ENCODE data around the gene STAT3.

DNA sequence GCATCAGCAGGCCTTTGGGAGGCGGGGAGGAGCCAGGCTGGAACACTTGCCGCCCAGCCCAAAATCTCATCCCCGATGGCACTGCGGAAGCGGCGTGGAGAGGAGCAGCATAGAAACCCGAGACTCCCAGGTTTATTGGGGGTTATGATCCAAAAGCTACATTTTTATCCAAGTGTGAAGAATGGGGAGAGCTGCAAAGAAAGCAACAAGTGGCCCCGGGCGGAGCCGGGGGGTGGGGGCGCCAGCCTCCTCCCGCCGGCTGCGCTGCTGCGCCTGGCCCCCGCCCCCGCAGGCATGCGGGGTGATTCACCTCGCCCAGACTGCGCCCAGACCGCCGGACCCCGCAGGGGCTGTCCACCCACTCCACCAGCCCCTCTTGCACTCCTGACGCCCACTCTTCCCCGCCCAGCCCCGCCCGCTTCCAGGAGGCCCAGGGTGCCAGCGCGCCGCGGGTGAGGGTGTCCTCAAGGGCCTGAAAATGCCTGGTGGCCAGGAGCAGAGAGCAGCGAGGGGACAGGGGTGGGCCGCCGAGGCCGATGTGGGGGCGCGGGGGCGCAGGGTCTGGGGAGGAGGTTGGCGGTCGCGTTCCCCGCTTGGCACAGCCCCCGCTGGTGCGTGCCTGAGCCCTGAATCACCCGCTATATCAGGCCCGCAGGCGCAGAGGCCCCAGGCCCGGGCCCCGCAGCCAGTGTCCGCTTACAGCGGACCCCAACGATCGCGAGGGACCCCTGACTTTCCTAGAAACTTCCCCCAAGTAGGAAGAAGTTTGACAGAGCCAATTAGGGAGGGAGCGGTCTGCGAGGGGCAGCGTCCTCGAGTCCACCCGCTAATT is 33.5 kb upstream of the STAT3 start:
- TF ChIP-seq, protein P1, sequence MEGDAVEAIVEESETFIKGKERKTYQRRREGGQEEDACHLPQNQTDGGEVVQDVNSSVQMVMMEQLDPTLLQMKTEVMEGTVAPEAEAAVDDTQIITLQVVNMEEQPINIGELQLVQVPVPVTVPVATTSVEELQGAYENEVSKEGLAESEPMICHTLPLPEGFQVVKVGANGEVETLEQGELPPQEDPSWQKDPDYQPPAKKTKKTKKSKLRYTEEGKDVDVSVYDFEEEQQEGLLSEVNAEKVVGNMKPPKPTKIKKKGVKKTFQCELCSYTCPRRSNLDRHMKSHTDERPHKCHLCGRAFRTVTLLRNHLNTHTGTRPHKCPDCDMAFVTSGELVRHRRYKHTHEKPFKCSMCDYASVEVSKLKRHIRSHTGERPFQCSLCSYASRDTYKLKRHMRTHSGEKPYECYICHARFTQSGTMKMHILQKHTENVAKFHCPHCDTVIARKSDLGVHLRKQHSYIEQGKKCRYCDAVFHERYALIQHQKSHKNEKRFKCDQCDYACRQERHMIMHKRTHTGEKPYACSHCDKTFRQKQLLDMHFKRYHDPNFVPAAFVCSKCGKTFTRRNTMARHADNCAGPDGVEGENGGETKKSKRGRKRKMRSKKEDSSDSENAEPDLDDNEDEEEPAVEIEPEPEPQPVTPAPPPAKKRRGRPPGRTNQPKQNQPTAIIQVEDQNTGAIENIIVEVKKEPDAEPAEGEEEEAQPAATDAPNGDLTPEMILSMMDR (IDR thresholded peaks at IDR 0.05): no peak
- no peak for TF ChIP-seq EZH2 (IDR thresholded peaks at IDR 0.05; ENCODE audit: borderline replicate concordance, insufficient read depth, low read depth, low read length, poor library complexity, severe bottlenecking)

Measured in B cell (primary cell).